Measurements from ENCODE around the gene FAM156A.
"Not testable (repeated sequence)": the region's sequence is repeated elsewhere in the genome, so short reads cannot be mapped to it uniquely, and the experiment has no call there.

The FAM156A gene

DNA sequence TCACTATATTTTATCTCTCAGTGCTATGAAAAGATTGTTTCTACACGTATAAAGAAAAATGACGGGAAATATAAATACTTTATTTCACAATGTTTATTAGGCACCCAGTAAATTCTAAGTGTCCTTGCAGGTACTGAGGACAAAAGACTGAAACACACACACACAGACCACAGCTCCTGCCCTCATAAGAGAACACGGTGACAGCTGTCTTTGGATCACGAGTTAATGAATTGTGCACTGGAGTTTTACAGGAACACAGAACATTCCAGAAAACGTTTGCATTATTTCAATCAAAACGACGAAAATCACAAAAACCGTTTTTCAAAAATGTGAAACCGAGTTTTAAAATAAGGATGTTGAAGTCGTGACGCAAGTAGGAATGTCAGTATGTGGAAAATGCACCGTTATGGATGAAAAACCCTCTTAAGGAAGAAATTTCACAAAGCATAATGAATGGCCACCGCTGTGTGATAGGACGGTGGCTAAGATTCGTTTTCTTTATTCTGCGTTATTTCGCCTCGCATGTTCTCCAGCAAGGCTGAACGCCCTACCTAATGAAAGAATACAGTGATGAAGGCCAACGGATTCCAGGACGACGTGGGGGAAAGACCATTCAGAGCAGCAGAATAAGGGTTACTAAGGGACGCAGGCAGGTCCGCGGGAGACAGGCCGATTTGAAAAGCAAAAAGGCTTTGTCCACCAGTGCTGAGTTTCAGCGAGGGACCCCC lies 24.2 kb downstream of the FAM156A start:
- H3K4me3 Mint-ChIP-seq = peak overlapping the region; percentile 89 to 98 (median 92)
- TF ChIP-seq, protein P1, sequence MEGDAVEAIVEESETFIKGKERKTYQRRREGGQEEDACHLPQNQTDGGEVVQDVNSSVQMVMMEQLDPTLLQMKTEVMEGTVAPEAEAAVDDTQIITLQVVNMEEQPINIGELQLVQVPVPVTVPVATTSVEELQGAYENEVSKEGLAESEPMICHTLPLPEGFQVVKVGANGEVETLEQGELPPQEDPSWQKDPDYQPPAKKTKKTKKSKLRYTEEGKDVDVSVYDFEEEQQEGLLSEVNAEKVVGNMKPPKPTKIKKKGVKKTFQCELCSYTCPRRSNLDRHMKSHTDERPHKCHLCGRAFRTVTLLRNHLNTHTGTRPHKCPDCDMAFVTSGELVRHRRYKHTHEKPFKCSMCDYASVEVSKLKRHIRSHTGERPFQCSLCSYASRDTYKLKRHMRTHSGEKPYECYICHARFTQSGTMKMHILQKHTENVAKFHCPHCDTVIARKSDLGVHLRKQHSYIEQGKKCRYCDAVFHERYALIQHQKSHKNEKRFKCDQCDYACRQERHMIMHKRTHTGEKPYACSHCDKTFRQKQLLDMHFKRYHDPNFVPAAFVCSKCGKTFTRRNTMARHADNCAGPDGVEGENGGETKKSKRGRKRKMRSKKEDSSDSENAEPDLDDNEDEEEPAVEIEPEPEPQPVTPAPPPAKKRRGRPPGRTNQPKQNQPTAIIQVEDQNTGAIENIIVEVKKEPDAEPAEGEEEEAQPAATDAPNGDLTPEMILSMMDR (IDR thresholded peaks at IDR 0.05; ENCODE audit: unreplicated experiment in 3 of 3) = no peak

DNA sequence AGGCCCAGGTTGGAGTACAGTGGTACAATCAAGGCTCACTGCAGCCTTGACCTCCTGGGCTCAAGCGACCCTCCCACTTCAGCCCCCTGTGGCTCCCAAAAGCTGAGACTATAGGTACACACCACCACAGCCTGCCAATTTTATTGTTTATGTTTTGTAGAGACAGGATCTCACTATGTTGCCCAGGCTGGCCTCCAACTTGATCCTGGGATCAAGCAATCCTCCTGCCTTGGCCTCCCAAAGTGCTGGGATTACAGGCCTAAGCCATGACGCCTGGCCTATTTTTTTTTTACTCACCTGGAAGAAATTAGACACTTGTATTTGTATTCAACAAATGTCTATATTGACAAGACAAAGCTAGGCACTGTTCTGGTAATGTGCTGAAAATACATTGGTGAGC lies 25.1 kb downstream of the FAM156A start:
- Mint-ChIP-seq H3K9me3 (peaks cover 2% of the 10 kb centered on the region), H3K27ac (peak overlapping the region; percentile 100), H3K27me3 (ENCODE audit: low read depth) (peaks cover 4% of the 10 kb centered on the region), H3K4me1 (no peaks in the 10 kb centered on the region), H3K36me3 (ENCODE audit: low read depth) (no peaks in the 10 kb centered on the region), H3K4me3 (peak overlapping the region; percentile 32 to 92 (median 63))
- TF ChIP-seq, protein P1 (IDR thresholded peaks at IDR 0.05; ENCODE audit: unreplicated experiment in 3 of 3) = no peak

More for the DNA sequence above, 24.2 kb downstream of the FAM156A start:
- peaks cover 2% of the 10 kb centered on the region for H3K9me3 Mint-ChIP-seq
- no peaks in the 10 kb centered on the region for H3K4me1 Mint-ChIP-seq
- peak overlapping the region; percentile 100 for H3K27ac Mint-ChIP-seq
- peaks cover 4% of the 10 kb centered on the region for H3K27me3 Mint-ChIP-seq (ENCODE audit: low read depth)
- H3K36me3 Mint-ChIP-seq (ENCODE audit: low read depth) = no peaks in the 10 kb centered on the region

- H3K36me3 Mint-ChIP-seq (ENCODE audit: low read depth); H3K4me3 Mint-ChIP-seq; H3K4me1 Mint-ChIP-seq; H3K27me3 Mint-ChIP-seq (ENCODE audit: low read depth); H3K9me3 Mint-ChIP-seq; H3K27ac Mint-ChIP-seq: not testable (repeated sequence)
Measured at GRCh38 chrX:52930214-52930613, 28.1 kb downstream of the FAM156A start.

DNA sequence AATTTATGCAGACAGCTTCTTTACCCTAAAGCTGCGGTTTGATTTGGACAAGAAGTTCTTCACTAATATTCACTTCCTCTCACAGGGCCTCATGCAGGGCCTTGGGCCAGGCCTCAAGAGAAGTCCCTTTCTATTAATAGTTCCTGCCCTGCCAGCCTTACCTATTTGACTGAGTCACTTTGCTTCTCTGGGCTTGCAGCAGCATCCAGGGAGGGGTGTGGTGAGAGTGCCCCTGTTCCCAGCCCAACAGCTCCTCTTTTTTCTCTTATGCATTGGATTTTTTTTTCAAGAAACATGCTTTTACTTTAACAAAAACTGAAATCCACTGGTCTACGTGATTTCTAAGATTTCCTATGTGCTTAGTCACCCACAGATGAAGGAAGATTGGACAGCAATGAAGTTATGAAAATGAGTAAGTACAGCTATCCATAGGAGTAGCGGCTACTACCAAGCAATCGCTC lies 34.5 kb downstream of the FAM156A start:
- Mint-ChIP-seq H3K4me3 (peak overlapping the region in 2 of 3 experiments; percentile 55 to 61), H3K4me1 (peaks cover 16% of the 10 kb centered on the region), H3K27me3 (ENCODE audit: low read depth) (no peaks in the 10 kb centered on the region), H3K36me3 (ENCODE audit: low read depth) (no peaks in the 10 kb centered on the region), H3K27ac (peak overlapping the region; percentile 93 to 99 (median 94)), H3K9me3 (no peaks in the 10 kb centered on the region)
- TF ChIP-seq, protein P1 (IDR thresholded peaks at IDR 0.05; ENCODE audit: unreplicated experiment in 3 of 3) = no peak

DNA sequence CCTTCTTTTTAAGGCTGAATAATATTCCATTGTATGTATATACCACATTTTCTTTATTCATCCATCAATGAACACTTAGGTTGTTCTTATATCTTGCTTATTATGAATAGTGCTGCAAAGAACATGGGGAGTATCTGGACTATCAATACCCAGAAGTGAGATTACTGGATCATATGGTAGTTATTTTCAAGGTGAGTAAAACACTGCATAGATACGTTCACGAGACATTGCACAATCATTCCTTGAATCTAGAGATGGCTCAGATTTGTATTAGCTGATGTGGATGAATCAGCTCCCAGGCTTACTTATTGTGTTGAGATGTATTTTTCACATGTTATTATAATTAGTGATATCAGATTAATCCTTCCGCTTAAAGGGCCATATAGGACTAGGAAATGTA lies 43.6 kb downstream of the FAM156A start:
- not testable (repeated sequence) for H3K27me3 Mint-ChIP-seq (ENCODE audit: low read depth); H3K9me3 Mint-ChIP-seq; H3K4me3 Mint-ChIP-seq; H3K36me3 Mint-ChIP-seq (ENCODE audit: low read depth); H3K4me1 Mint-ChIP-seq; H3K27ac Mint-ChIP-seq

- not testable (repeated sequence) for H3K36me3 Mint-ChIP-seq (ENCODE audit: low read depth); H3K4me1 Mint-ChIP-seq; H3K4me3 Mint-ChIP-seq; H3K27ac Mint-ChIP-seq; H3K27me3 Mint-ChIP-seq (ENCODE audit: low read depth); H3K9me3 Mint-ChIP-seq
Measured at GRCh38 chrX:52913681-52914080, 44.6 kb downstream of the FAM156A start.

- H3K9me3 Mint-ChIP-seq; H3K36me3 Mint-ChIP-seq (ENCODE audit: low read depth); H3K27ac Mint-ChIP-seq; H3K27me3 Mint-ChIP-seq (ENCODE audit: low read depth); H3K4me3 Mint-ChIP-seq; H3K4me1 Mint-ChIP-seq: not testable (repeated sequence)
Measured at GRCh38 chrX:52909313-52909969, 48.9 kb downstream of the FAM156A start.

- H3K27ac Mint-ChIP-seq; H3K9me3 Mint-ChIP-seq; H3K27me3 Mint-ChIP-seq (ENCODE audit: low read depth); H3K36me3 Mint-ChIP-seq (ENCODE audit: low read depth); H3K4me1 Mint-ChIP-seq; H3K4me3 Mint-ChIP-seq: not testable (repeated sequence)
Measured at GRCh38 chrX:52907900-52908299, 50.4 kb downstream of the FAM156A start.

- not testable (repeated sequence) for H3K27ac Mint-ChIP-seq; H3K27me3 Mint-ChIP-seq (ENCODE audit: low read depth); H3K36me3 Mint-ChIP-seq (ENCODE audit: low read depth); H3K4me3 Mint-ChIP-seq; H3K4me1 Mint-ChIP-seq; H3K9me3 Mint-ChIP-seq
Measured at GRCh38 chrX:52907137-52907536, 51.2 kb downstream of the FAM156A start.

- not testable (repeated sequence) for H3K36me3 Mint-ChIP-seq (ENCODE audit: low read depth); H3K4me1 Mint-ChIP-seq; H3K9me3 Mint-ChIP-seq; H3K4me3 Mint-ChIP-seq; H3K27me3 Mint-ChIP-seq (ENCODE audit: low read depth); H3K27ac Mint-ChIP-seq
Measured at GRCh38 chrX:52906072-52906471, 52.2 kb downstream of the FAM156A start.

DNA sequence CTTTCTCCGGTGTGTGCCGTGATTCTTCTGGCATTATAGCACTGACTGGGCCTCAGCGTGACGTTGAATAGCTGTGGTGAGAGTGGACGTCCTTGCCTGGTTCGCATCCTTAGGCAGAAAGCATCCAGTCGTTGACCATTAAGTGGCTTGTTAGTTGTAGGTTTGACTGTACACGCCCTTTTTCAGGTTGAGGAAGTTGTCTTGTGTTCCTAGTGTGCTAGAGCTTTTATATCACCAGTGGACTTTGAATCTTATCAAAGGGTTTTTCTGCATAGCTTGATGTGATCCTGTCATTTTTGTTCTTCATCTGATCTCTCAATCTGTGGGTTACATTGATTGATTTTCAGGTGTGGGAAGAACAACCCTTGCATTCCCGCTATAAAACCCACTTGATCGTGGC lies 52.8 kb downstream of the FAM156A start:
- not testable (repeated sequence) for H3K9me3 Mint-ChIP-seq; H3K36me3 Mint-ChIP-seq (ENCODE audit: low read depth); H3K4me1 Mint-ChIP-seq; H3K27me3 Mint-ChIP-seq (ENCODE audit: low read depth); H3K4me3 Mint-ChIP-seq; H3K27ac Mint-ChIP-seq

Measured in nephron (organoid).